Muscle of leg (tissue), 11 donors: Measurements from ENCODE around the gene DCHS1. TPM values are rescaled to one million over a fixed set of nuclear protein-coding genes. Genes with fewer than 3 reads are reported as not detected.
A peak's percentile ranks its signal among the peaks of the same experiment; 100 is the strongest.

Experiments
- DNase-seq: peaks from one replicate; pipeline ENCODE4 v3.0.0; 2013
- H3K27ac ChIP-seq: one replicate; pipeline ENCODE4 v1.5.1; 2013; ENCODE audit warnings: mild to moderate bottlenecking, low read length, control low read depth
- H3K27me3 ChIP-seq: one replicate; pipeline ENCODE4 v1.6.1; 2013; ENCODE audit warnings: low read length; ENCODE audit not compliant: control insufficient read depth, insufficient read depth
- H3K36me3 ChIP-seq: one replicate; pipeline ENCODE4 v1.6.1; 2013; ENCODE audit warnings: low read length; ENCODE audit not compliant: control insufficient read depth, insufficient read depth
- H3K4me1 ChIP-seq: one replicate; pipeline ENCODE4 v1.6.1; 2013; ENCODE audit warnings: low read length; ENCODE audit not compliant: control insufficient read depth, insufficient read depth
- H3K4me3 ChIP-seq: one replicate; pipeline ENCODE4 v1.5.1; 2013; ENCODE audit warnings: low read length, control low read depth
- H3K9me3 ChIP-seq: replicated peaks from 2 replicates; pipeline ENCODE4 v1.6.1; 2013; ENCODE audit warnings: low read depth, low read length; ENCODE audit not compliant: control insufficient read depth
- WGBS: methylation state at CpG from one replicate; pipeline ENCODE4 v1.1.5; 2013; ENCODE audit warnings: missing lambda C conversion rate; ENCODE audit not compliant: insufficient coverage; 5-methylcytosine and 5-hydroxymethylcytosine counted together
- polyA plus RNA-seq, 8 donors: library from polyadenylated mRNA; unstranded; fragments of 120-200 nt; gene quantifications; one replicate each; pipeline versions ENCODE4 v1.2.1 to v1.2.3, GENCODE V29; 2013; ENCODE audit warnings: inconsistent platforms in 1 of 8, low replicate concordance in 1 of 8; ENCODE audit not compliant: insufficient read length in 8 of 8, insufficient read depth in 1 of 8
- total RNA-seq: library from RNA; stranded (reverse); fragments of 120-200 nt; gene quantifications from one replicate; pipeline ENCODE4 v1.2.4, GENCODE V29; 2013

DCHS1 gene
- total and polyA plus RNA-seq, 9 donors: 30.7 to 69.3 (median 49.9) TPM

- WGBS: 90% methylated on average over 3 of the region's 3 CpGs
- no peak overlapping the region for H3K4me3 ChIP-seq
- H3K4me1 ChIP-seq: peaks cover 2% of the 10 kb centered on the region
Observed at GRCh38 chr11:6594142-6594768, 61.4 kb downstream of the DCHS1 start.

GRCh38 chr11:6588018-6588417, 67.6 kb downstream of the DCHS1 start:
- H3K36me3 ChIP-seq: peaks cover 6% of the 10 kb centered on the region
- no peak overlapping the region for H3K4me3 ChIP-seq
- no peak for DNase-seq
- no peaks in the 10 kb centered on the region for H3K27me3 ChIP-seq
- no peak overlapping the region for H3K27ac ChIP-seq
- no peaks in the 10 kb centered on the region for H3K4me1 ChIP-seq
- peaks cover 14% of the 10 kb centered on the region for H3K9me3 ChIP-seq
- no CpG with 5 or more reads among the region's 1 CpG for WGBS

More at GRCh38 chr11:6594142-6594768, 61.4 kb downstream of the DCHS1 start:
- Histone ChIP-seq H3K9me3 (no peaks in the 10 kb centered on the region), H3K27me3 (no peaks in the 10 kb centered on the region), H3K36me3 (peaks cover 39% of the 10 kb centered on the region), H3K27ac (no peak overlapping the region)
- DNase-seq: no peak

GRCh38 chr11:6587360-6587953, 68.2 kb downstream of the DCHS1 start:
- H3K9me3 ChIP-seq: peaks cover 14% of the 10 kb centered on the region
- 84% methylated on average over 5 of the region's 11 CpGs for WGBS
- H3K36me3 ChIP-seq: peaks cover 6% of the 10 kb centered on the region
- no peaks in the 10 kb centered on the region for H3K27me3 ChIP-seq
- H3K4me1 ChIP-seq: no peaks in the 10 kb centered on the region
- H3K27ac ChIP-seq: no peak overlapping the region
- no peak for DNase-seq
- no peak overlapping the region for H3K4me3 ChIP-seq

GRCh38 chr11:6586434-6587359, 68.9 kb downstream of the DCHS1 start:
- Histone ChIP-seq H3K4me1 (no peaks in the 10 kb centered on the region), H3K4me3 (no peak overlapping the region), H3K27me3 (no peaks in the 10 kb centered on the region), H3K27ac (no peak overlapping the region), H3K9me3 (peaks cover 14% of the 10 kb centered on the region), H3K36me3 (peaks cover 3% of the 10 kb centered on the region)
- WGBS: 79% methylated on average over 25 of the region's 25 CpGs
- no peak for DNase-seq

- Histone ChIP-seq H3K36me3 (peaks cover 9% of the 10 kb centered on the region), H3K4me3 (no peak overlapping the region), H3K27ac (no peak overlapping the region), H3K9me3 (peaks cover 16% of the 10 kb centered on the region), H3K27me3 (no peaks in the 10 kb centered on the region), H3K4me1 (no peaks in the 10 kb centered on the region)
- no peak for DNase-seq
- WGBS: no CpG with 5 or more reads among the region's 4 CpGs
Observed at GRCh38 chr11:6584528-6584927, 71.1 kb downstream of the DCHS1 start.

GRCh38 chr11:6583584-6583983, 72.0 kb downstream of the DCHS1 start:
- no peak for DNase-seq
- WGBS: no CpG with 5 or more reads among the region's 1 CpG
- H3K4me1 ChIP-seq: no peaks in the 10 kb centered on the region
- peaks cover 16% of the 10 kb centered on the region for H3K9me3 ChIP-seq
- no peak overlapping the region for H3K27ac ChIP-seq
- H3K36me3 ChIP-seq: peaks cover 9% of the 10 kb centered on the region
- H3K27me3 ChIP-seq: no peaks in the 10 kb centered on the region
- no peak overlapping the region for H3K4me3 ChIP-seq

GRCh38 chr11:6579681-6580080, 75.9 kb downstream of the DCHS1 start:
- H3K4me3 ChIP-seq: no peak overlapping the region
- no peaks in the 10 kb centered on the region for H3K27me3 ChIP-seq
- no peak for DNase-seq
- H3K27ac ChIP-seq: no peak overlapping the region
- H3K4me1 ChIP-seq: peaks cover 5% of the 10 kb centered on the region
- peaks cover 6% of the 10 kb centered on the region for H3K36me3 ChIP-seq
- peaks cover 13% of the 10 kb centered on the region for H3K9me3 ChIP-seq
- 87% methylated on average over 2 of the region's 2 CpGs for WGBS

- Histone ChIP-seq H3K4me1 (peaks cover 5% of the 10 kb centered on the region), H3K27me3 (no peaks in the 10 kb centered on the region)
- no CpG with 5 or more reads among the region's 1 CpG for WGBS
Observed at GRCh38 chr11:6578134-6578533, 77.5 kb downstream of the DCHS1 start.

GRCh38 chr11:6576471-6577373, 78.9 kb downstream of the DCHS1 start:
- DNase-seq: peak; percentile 75
- no peaks in the 10 kb centered on the region for H3K27me3 ChIP-seq
- peaks cover 5% of the 10 kb centered on the region for H3K4me1 ChIP-seq
- peak overlapping the region; percentile 43 for H3K27ac ChIP-seq
- WGBS: 25% methylated on average over 5 of the region's 6 CpGs
- H3K36me3 ChIP-seq: peaks cover 6% of the 10 kb centered on the region
- no peak overlapping the region for H3K4me3 ChIP-seq
- H3K9me3 ChIP-seq: peaks cover 2% of the 10 kb centered on the region

More at GRCh38 chr11:6578134-6578533, 77.5 kb downstream of the DCHS1 start:
- H3K27ac ChIP-seq: no peak overlapping the region
- peaks cover 6% of the 10 kb centered on the region for H3K36me3 ChIP-seq
- no peak for DNase-seq
- peaks cover 2% of the 10 kb centered on the region for H3K9me3 ChIP-seq
- H3K4me3 ChIP-seq: no peak overlapping the region
